UCSD-AML1 (cell line): ENCODE results near the gene SLC8A3.

Source experiments
- DNase-seq: peaks from one replicate; lab custom pipeline; 2025; ENCODE audit not compliant: unreplicated experiment; lab: John Stamatoyannopoulos, UW

Gene SLC8A3

DNA sequence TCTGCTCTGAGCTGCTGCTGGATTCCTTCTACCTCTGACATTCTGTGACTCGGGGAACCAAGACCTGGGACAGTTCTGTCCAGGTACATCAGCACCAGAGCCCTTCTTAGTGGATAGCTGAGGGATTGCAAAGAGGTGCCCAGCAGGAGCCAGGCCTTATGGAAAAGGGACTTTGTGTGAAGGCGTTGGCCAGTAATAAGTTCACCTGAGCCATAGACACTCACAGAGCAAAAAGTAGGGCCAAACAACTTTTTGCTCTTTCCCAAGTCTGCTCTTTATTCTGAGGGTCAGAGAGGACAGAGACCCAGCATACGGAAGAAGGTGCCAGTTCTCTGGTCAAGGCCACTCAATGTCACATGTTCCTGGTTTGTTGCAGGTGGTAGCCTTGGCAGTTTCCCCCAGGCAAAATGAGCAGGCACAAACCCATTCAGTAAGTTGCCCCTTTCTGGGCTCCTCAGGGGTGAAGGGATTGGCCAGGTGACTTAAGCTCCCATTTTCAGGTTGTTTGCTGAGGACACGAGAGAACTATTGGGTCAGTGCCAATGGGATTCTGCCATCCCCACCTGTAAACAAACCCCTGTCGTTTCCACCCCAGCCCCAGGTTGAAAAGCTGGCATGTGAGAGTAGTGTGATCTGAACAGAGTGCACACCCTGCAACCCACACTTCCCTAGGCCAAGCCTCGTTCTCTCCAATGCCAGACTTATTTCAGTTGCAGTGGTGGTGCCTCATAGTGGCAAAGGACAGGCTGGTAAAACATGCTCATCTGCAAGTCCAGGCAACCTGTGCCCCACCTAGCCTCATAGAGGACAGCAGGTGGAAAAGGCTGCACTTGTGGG lies 159.2 kb downstream of the SLC8A3 start:
- DNase-seq, result no peak

DNA sequence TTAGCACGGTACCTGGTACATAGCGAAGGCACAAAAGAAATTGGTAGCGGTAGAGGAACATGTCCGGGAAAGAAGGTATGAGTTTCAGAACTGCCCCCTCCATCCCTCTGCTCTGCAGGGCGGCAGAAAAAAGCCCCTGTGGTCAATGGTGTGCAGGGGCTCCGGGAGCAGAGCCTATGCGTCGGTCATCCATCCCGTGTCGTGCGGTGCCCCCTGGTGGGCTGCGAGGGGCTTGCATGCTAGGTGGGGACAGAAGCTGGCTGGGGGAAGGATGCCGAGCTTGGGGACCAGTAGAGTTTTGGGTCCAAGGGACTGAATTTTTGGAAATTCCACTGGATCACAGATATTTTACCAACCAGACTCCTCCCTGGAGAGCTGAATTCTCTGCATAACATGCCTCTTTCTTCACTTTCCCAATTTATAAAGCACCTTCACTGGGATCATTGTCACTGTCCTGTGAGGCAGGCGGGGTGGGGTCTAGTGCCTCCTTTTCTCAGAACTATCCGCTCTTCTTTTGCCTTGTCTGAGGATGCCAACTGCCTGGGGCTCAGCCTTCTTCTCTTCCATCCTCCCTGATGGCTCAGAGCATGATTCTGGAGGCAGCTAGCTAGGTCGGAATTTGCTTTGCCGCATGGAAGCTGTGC lies 160.8 kb downstream of the SLC8A3 start:
- DNase-seq, result peak; percentile 70

DNA sequence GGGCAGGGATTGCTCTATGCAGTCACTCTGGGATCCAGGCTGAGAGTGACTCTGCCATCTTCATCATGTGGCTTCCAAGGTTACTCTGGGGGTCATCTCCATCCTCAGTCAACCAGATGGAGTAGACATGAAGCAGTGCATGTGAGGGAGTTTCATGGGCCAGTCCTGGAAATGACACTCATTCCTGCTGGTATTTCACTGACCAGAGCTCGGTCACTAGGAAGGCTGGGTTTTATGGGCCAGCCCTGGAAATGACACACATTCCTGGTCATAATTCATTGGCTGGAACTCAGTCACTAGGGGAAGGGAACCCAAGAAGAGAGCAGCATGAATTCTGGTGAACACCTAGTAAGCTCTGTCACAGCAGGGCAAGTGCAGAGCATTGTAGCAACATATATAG lies 164.9 kb downstream of the SLC8A3 start:
- DNase-seq, result no peak

DNA sequence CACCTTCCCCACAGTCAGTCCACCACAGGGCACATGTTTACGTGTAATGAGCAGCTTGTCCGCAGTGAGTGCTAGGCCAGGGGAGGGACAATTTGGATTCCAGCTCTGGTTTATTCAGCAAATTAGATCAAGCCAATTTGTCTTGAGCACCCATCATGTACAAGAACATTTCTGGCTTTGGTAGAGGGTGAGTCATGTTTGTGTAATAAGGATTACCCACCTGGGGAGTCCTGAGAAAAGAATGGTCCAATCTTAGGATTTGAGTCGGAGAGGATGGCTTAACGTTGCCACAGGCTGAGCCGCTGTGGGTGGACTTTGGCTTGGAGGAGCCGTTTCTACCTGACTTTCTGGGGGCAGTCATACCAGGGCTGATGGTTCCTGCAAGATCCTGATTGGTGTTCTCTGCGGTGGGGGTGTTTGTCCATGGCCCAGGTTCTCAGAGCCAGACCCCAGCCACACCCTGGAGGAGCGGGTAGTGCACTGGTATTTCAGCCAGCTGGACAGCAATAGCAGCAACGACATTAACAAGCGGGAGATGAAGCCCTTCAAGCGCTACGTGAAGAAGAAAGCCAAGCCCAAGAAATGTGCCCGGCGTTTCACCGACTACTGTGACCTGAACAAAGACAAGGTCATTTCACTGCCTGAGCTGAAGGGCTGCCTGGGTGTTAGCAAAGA lies 165.8 kb downstream of the SLC8A3 start:
- DNase-seq, result no peak

DNA sequence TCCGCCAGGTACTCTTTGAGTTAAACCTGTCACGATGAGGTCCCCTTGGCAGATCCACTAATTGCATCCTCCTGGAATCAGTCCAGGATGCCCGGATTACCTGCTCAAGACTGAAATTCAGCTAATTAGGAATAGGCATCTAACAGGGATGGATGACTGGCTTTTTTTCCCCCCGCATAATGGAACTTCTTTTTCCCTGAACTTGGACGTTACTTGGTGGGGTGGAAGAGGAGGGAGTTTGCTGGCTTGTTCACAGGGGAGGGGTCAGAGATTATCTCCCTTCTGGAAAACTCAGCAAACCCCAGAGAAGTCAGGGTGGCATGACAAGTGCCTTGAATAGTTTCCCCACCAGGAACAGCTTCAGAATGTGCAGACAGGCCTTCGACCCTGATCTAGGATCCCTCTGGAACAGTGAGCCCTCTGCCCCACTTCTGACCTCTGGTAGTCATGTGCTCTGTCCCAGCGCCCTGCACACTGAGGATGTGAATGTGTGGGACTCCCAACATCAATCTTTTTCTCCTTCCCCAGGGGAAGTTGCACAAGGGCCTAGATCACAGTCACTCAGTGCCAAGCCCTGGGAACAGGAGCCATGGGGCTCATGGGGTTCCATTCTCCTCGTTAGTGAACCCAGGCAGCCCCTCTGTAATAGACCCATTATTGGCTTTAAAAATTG lies 167.1 kb downstream of the SLC8A3 start:
- DNase-seq, result no peak

DNA sequence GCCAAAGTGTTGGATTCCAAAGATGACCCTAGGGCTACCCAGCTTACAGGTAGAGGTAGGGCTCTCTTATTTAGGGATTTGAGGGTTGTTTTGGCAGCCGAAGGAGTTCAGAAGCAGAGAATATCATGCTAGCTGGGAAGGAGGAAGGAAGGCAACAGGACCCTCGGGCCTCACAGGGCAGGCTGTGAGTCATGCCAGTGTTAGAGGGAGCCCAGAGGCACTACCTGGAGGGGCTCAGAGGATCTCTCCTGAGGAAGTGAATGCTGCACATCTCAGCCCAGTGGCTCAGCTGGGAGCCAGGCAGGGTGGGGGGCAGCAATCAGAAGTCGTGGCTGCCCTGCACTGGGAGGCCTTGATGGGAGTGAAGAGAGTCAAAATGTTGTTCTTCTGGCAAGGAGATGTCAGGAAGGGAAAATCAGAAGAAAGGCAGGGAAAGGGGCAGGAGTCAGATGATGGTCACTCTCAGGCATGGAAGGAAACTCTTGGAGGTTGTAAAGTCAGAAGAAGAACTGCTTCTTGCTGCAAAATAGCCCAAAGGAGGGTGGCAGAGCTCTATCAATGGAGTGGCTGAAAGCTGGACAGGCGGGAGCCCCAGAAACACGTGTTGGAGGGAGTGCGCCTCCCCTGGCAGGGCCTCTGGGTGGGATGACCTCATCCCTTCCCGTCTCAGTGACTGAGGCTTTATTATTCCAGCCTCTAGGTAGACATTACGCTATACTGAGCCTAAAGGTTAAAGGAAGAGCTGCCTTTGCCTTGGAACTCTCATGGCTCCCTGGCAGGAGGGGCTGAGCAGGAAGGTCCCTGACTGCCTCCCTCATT lies 168.2 kb downstream of the SLC8A3 start:
- peak; percentile 29 for DNase-seq

DNA sequence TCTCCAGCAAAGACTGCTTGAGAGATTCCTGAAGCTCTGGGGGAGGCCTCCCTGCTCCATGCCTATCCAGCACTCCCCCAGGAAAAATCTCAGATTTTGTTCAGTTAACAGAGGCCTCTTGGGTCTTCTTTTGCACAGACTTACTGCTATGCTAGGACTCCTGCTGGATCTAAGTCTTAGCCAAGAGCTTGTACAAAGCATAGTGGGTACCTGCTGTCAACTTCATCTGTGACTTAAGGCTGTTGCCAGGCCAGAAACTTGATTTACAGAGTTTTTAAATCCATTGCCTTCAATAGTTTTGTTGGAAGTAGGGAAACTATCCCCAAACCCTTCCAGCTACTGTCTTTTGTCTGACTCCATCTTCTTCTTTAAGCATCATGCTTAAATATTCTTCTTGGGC lies 169.1 kb downstream of the SLC8A3 start:
- no peak for DNase-seq

DNA sequence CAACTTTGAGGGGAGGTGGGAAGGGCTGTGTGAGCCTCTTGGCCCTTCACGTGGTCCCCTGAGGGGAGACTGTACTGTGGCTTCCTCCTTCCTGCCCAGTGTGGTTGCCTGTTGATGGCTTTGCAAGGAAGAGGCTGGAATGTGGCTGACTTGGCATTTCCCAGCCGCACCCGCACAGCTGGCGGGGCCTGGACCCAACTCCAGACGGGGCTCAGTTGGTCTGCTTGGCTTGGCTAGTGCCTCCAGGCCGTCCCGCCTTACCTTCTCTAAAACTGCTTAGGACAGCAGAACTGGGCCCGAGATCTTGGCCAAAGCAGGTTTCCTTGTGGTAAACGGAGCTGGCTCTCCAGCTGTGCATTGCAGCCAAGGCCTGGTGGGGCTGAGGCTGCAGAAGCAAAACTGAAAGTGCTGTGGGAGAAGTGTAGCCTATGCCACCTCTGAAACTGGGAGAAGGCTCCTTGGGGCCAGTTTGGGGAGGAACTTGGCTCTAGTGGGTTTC lies 170.0 kb downstream of the SLC8A3 start:
- peak; percentile 61 for DNase-seq

DNA sequence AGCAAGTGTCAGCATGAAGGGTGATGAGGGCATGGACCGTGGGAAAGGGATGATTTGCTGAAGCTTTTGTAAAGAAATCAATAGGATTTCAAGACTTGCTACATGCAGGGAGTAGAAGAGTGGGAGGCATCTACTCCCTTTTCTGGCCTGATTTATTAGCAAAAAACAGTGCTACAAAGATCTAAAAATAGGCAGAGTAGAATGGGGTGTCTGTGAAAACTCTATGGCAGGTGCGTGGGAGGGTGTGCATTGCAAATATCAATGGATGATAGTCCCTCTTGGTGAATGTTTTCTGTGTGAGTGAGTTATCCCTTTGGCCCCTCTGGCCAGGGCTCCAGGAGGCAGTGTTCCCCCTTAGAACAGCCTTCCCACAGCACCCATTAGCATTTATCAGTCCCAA lies 170.5 kb downstream of the SLC8A3 start:
- no peak for DNase-seq

DNA sequence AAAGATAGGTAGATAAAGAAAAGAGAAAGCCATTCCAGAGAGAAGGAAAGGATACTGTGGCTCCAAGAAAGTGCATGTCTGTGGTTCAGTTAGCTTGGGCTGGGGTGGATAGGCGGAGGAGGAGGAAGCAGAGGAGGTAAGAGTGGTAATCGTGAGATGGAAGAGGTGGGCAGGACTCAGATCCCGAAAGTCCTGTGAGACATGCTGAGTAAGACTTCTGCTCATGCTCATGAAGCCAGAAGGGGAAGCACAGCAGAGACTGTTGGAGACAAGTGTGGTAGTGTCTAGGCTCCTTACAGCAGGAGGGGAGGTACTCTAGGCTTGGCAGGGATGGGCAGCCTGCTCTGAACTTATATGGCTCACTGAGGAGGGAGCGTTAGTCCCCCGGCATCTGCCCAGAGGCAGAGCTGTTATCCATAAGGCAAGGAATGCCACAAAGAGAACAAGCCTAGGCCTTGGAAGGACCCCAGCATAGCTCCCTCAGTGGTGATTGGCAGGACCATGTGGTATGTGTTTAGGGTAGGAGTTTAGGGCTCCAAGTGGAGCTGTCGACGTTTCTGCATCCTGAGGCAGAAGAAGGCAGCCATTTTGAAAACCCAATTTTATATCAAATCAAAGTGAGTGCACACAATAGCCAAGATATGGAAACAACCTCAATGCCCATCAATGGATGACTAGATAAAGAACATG lies 174.2 kb downstream of the SLC8A3 start:
- DNase-seq, result no peak

DNA sequence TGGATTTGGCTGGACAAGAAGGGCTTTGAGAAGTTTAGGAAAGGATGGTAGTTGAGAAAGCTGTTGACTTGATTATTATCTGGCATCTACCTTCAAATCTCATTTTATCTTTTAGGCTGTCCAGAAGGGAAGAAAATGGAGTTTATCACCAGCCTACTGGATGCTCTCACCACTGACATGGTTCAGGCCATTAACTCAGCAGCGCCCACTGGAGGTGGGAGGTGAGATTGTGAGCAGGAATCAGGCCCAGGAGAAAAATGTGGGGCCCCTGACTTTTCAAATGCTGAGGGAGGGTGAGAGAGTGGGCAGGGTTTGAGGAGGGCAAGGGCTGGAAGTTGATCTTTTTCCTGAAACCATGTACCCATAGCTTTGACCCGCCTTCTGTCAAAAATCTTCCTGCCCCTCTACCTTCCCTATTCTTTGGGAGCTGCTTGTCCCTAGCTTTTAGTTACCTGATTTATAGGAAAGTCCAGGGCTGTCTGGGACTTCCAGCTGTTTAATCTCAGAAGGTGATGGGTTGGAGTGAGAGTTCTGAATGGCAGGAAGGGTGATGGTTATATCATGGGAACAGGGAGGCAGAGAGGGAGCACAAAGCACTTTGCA lies 175.4 kb downstream of the SLC8A3 start:
- DNase-seq, result peak; percentile 34

DNA sequence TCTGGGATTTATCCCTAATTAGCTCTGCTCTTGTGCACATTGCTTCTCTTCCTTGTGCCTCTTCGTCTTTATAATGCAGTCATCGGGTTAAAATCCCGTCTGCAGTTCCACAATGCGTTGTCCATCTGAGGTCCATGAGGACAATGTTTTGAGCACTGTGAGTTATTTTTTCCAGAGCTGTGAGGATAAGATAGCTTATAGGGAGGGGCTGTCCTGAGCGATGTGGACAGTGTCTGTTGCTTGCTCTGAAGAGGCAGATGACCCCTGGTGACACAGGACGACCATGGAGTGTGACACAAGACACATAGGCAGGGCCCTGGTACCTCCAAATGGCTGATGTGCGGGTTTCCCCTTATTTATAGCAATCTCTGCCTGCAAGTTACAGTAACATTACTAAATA lies 177.0 kb downstream of the SLC8A3 start:
- DNase-seq, result no peak

DNA sequence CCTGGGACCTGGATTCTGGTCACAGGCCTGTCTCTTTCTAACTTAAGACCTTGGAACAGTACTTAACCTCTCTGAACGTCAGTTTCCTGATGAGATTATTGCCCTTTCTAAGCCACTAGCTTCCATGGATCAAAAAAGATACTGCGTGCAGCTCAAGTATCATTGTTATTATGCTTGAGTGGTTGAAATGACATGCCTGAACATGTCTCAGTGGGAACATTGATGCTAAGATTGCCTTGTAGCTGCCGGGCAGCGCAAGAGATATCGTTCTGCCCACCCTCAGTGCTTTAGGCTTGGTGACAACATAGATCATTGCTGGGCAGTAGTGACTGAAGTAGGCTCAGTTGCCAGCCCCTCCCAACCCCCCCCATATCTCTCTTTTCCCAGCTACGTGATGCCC lies 177.7 kb downstream of the SLC8A3 start:
- DNase-seq, result no peak

DNA sequence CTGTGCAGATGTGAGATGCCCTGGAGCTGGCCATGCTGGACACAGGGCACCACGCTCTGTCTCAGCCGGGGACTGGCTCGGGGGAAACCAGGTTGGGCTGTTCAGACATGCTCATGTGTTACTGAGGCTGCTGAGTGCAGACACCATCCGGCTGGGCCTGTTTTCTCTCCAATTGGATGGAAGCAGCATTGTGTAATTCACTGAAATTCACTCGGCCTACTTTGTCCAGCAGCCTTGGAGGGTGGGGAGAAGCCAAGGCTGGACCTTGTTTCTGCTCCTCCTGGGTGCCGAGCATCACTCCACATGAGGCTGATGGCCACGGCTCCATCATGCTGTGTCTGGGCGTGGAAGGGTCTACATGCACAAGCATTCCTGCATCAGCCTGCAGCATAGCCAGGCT lies 178.8 kb downstream of the SLC8A3 start:
- no peak for DNase-seq

DNA sequence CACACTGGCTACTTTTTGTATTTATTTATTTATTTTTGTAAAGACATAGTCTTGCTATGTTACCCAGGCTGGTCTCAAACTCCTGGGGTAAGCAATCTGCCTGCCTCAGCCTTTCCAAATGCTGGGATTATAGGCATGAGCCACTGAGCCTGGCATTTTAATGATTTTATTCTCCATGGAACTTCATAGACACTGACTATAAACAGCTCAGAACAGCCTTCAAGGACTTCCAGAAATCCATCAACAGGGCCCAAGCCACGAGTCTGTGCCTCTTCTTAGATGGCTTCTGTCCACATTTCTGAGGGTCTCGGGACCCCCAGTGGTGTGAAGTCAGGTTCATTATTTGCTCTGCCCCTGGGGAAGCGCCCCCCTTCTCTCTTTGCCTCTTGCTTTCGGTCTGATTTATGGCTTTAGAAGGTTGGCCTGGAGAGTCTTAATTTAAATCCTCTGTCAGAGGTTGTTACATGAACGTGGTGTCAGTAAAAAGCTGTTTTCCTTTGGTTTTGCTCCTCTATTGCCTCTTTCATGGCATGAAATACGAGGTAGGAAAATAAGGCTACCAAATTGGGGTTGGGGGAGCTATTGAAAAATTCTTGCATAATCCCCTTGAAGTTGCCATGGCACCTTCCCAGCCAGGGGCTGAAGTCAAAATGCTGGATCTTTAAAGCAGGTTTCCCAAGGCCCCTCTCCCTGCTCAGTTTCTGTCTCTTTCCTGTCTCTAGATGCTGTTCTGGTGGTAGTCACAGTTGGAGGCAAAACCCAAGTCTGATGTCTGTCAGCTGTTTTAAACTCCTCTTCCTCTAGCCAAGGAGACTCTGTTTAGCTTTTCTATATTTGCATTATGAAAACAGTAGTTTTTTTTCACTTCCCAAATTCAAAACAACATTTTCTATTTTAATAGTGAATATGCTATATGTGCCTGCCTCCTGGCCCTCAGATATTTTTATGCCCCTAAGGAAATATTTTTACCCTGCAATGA lies 180.2 kb downstream of the SLC8A3 start:
- no peak for DNase-seq

DNA sequence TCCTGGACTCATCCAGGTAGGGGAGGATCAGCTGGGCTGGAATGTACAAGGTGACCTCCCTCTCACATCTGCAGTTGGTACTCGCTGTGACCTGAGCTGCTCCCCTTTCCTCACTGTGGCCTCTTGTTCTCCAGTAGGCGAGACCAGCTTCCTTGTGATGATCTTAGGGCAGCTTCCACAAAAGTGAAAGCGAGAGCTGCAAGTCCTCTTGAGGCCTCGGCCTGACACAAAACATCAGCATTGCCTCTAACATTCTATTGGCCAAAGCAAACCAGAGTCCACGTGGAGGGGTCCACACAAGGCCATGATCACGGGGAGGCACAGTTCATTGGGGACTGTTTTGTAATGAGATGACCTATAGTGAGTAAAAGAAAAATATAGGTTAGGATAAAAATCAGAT lies 182.1 kb downstream of the SLC8A3 start:
- no peak for DNase-seq

DNA sequence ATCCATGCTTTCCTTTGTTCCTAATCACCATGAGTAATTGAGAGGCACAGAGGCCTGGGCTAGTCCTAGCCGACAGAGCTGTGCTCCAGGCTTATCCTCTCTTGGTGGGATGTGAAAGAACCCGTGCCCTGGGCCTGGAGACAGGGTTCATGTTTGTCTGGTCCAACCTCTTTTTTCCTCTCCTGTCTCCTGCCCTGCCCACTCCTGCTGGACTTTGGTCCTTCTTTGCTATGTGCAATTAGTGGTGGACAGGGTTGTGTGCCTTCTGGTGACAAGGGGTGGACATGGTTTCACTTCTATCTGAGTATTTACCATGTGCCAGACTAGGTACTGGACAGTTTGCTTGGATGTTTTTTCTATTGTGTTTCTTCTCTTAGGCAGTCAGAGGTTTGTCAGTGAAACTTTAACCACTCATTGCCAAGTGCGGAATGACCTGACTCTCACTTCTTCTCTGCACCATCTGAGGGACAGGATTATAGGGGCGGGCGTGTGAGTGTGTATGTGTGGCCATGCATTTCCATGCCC lies 183.4 kb downstream of the SLC8A3 start:
- DNase-seq, result no peak

DNA sequence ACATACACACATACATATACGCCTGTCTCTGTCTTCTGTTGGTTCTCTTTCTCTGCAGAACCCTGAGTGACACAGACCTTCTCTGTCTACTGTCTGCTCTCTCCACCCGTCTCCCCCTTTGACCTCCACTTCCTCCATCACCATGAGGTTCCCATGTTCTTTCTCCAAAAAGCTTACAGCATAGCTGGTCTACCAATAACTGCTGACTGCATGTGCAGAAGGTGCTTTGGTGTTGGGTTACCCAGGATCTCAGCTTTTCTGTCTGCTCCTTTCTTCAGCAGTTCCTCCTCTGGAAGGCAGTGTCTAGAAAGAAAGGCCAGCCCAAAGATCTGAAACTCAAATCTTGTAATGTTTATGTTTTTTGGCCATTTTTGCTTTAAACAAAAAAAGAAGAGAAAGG lies 184.0 kb downstream of the SLC8A3 start:
- no peak for DNase-seq
